Measurements from ENCODE around the gene TPCN2.

DNA sequence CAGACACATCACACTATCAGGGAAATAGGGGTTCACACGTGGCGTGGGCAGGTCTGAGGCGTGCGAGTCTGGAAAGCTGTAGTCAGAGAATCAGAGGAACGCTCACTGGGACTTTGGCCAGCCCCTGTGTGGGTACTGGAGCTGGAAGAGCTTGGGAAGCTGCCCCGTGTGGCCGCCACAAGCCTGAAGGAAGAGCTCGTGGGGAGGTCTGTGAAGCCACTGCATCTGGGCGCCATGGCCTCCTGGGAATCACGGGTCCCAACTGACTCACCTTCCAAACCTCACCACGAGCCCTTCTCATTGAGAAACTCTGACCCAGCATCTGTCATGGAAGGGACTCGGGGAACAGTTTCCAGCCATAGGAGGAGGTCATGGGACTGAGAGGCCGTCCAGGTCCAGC lies 29.8 kb upstream of the TPCN2 start:
- no peak for TF ChIP-seq CTCF (IDR thresholded peaks at IDR 0.05)
- TF ChIP-seq POLR2A (IDR thresholded peaks at IDR 0.05), result no peak
